GM12875 (cell line): ENCODE results near the gene FMN1.

Source experiments
- H3K4me3 ChIP-seq: one replicate; pipeline ENCODE4 v1.5.1; 2011; ENCODE audit warnings: low read depth, low read length, control low read depth
- TF ChIP-seq, protein P1 (sequence below): IDR thresholded peaks from 2 replicates; pipeline ENCODE4 v1.5.1; 2011; ENCODE audit warnings: low read depth, mild to moderate bottlenecking, control low read depth, inconsistent platforms, low read length, moderate library complexity, borderline replicate concordance; ENCODE audit not compliant: insufficient read depth

Gene FMN1

GRCh38 chr15:32718227-32718820, 476.2 kb downstream of the FMN1 start:
- H3K4me3 ChIP-seq = no peak overlapping the region
- TF ChIP-seq, protein P1, sequence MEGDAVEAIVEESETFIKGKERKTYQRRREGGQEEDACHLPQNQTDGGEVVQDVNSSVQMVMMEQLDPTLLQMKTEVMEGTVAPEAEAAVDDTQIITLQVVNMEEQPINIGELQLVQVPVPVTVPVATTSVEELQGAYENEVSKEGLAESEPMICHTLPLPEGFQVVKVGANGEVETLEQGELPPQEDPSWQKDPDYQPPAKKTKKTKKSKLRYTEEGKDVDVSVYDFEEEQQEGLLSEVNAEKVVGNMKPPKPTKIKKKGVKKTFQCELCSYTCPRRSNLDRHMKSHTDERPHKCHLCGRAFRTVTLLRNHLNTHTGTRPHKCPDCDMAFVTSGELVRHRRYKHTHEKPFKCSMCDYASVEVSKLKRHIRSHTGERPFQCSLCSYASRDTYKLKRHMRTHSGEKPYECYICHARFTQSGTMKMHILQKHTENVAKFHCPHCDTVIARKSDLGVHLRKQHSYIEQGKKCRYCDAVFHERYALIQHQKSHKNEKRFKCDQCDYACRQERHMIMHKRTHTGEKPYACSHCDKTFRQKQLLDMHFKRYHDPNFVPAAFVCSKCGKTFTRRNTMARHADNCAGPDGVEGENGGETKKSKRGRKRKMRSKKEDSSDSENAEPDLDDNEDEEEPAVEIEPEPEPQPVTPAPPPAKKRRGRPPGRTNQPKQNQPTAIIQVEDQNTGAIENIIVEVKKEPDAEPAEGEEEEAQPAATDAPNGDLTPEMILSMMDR = no peak

DNA sequence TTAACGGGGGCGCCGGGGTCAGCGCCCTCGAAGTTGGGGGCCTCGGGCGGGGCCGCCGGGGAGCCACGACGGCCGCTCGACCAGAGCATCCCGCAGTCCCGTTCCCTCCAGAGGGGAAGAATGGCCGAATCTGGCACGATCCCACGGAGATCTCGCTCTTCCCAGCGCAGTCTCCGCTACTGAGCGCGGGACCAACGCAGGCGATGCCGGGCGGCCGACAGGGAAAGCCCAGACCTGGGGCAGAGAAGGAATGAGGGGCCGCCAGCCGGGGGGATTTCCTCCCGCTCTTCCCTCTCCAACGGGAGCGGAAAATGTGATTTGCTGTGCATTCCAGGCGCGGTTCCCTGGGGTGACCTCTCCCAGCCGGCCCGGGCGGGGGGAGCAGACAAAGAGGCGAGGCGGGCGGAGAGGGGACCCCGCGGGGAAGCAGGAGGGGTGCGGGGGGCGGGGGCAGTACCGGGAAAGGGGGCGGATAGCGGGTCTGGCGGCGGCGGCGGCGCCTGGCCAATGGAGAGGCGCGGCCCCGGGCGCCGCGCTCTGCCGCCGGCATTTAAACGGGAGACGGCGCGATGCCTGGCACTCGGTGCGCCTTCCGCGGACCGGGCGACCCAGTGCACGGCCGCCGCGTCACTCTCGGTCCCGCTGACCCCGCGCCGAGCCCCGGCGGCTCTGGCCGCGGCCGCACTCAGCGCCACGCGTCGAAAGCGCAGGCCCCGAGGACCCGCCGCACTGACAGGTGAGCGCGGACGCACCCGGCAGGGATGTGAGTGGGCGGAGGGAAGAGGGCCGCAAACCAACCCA, 476.9 kb downstream of the FMN1 start, which contains the start of gene GREM1:
Gene GREM1 (plus strand): TSS at position 579 of the 801 bp plus-strand sequence. CDS start 12,687 bp downstream, outside the sequence.
- TF ChIP-seq, protein P1 = no peak
- no peak within 1 kb of the TSS for H3K4me3 ChIP-seq

DNA sequence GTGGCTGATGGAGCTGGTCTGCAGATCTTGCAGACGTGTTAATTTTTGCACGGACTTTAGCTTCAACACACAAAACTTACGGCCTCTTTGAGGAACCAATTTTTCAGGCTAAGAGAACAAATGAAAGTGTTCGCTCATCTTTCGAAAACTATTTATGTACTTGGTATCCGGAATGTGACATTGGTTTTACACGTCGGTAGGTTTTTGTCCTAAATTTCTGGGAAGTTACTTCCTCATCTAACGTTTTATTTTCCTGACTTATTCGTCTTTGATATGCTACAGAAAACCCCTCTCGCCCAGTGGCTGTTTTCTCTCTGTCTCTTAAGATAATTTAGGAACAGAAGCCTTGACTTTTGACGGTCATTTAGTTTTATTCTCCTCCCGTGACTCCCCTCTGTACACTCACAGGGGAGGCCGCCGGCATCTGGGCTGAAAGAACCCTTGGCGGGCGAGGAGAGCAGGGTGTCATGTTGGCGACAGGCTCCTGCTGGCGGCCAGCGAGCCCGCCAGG, 477.5 kb downstream of the FMN1 start:
- H3K4me3 ChIP-seq = no peak overlapping the region
- TF ChIP-seq, protein P1 = no peak

DNA sequence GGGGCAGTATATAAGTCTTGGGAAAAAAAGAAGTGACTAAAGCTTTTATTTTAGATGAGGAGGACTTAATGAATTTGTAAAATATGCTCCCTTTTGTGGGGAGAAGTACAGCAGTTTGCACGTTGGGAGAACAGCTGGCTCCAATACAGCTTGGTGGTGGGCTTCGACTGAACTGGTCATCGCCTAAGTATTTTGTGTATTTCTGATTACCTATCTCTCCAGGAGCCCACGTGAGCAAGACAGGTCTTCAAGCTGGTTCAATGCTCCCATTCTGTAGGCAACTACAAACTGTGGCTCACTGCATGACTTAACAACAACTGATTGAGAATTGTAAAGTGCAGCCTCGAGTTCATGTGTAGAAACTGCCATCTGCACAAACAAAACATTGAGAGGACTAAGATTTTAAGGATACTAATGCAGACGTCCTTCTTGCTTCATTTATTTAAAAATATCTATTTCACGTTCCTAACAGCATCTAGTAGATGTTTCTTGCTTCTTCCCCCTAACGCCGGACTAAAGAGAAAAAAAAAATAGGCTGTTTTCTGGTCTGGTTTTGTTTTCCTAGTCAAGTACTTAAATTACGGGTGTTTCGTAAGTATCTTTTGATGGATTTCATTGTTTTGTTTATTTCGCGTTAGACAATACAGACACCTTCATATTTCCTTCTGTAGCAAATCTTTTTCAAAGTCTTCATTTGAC, 478.1 kb downstream of the FMN1 start:
- TF ChIP-seq, protein P1 = no peak
- H3K4me3 ChIP-seq = no peak overlapping the region
